Epithelial cell of proximal tubule (primary cell): ENCODE results near the gene TBC1D21. TPM values are rescaled to one million over a fixed set of nuclear protein-coding genes. Genes with fewer than 3 reads are reported as not detected.

Source experiments
- DNase-seq: peaks from one replicate; pipeline ENCODE4 v3.0.0-alpha.2; 2011; ENCODE audit warnings: low read depth
- H3K4me3 ChIP-seq: 2 replicates; pipeline ENCODE4 v1.5.1; 2011; ENCODE audit warnings: low read depth, mild to moderate bottlenecking, low read length
- total RNA-seq: library from RNA; depleted of rRNA; stranded (reverse); fragments of >200 nt; gene quantifications from 2 replicates; pipeline ENCODE4 v1.2.3, GENCODE V29; 2015
- TF ChIP-seq, protein P1 (sequence below): conservative IDR thresholded peaks from 2 replicates; pipeline ENCODE4 v1.5.1; 2012; ENCODE audit warnings: low read depth, mild to moderate bottlenecking, low read length

TBC1D21 gene
- total RNA-seq, 1 donor from 2014 or later, result not detected

DNA sequence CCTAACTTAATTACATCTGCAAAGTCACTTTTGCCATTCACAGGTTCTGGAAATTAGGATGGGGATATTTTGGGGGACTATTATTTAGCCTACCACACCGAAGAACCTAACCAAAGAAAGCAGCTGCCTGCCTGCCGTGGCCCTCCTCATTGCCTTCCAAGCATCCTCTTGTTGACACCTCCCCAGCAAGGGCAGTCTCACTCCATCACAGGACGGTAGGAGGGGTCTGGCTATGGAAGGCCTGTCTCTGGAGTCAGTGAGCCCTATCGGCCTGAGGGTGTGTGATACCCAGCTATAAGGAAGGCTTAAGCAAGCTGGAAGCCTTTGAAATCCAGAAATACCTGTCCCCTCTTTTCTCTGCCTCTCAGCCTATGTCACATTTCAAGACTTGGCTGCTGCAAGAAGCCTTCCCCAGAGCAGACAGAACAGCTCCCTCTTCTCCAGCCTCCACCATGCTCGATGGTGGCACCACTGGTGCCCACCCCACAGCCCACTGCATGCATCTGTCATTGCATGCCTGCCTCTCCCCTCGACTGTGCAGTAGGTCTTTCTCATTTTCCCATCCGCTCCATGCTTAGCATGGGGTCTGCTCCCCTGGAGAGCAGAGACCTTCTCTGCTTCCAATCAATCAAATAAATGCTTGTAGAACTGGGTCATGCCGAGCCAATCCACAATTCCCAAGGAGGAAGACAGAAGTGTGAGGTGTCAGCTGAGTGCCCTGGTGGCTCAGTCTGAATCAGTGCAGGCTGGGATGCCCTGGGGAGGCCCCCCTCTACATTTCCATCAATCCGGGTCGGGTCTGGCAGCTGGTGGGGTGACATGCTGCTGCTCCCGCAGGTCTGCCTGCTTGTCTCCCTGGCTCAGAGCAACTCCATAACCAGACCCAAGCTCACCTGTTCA, 29.0 kb downstream of the TBC1D21 start:
- DNase-seq, result no peak
- TF ChIP-seq, protein P1, sequence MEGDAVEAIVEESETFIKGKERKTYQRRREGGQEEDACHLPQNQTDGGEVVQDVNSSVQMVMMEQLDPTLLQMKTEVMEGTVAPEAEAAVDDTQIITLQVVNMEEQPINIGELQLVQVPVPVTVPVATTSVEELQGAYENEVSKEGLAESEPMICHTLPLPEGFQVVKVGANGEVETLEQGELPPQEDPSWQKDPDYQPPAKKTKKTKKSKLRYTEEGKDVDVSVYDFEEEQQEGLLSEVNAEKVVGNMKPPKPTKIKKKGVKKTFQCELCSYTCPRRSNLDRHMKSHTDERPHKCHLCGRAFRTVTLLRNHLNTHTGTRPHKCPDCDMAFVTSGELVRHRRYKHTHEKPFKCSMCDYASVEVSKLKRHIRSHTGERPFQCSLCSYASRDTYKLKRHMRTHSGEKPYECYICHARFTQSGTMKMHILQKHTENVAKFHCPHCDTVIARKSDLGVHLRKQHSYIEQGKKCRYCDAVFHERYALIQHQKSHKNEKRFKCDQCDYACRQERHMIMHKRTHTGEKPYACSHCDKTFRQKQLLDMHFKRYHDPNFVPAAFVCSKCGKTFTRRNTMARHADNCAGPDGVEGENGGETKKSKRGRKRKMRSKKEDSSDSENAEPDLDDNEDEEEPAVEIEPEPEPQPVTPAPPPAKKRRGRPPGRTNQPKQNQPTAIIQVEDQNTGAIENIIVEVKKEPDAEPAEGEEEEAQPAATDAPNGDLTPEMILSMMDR, result no peak
- no peak overlapping the region for H3K4me3 ChIP-seq

DNA sequence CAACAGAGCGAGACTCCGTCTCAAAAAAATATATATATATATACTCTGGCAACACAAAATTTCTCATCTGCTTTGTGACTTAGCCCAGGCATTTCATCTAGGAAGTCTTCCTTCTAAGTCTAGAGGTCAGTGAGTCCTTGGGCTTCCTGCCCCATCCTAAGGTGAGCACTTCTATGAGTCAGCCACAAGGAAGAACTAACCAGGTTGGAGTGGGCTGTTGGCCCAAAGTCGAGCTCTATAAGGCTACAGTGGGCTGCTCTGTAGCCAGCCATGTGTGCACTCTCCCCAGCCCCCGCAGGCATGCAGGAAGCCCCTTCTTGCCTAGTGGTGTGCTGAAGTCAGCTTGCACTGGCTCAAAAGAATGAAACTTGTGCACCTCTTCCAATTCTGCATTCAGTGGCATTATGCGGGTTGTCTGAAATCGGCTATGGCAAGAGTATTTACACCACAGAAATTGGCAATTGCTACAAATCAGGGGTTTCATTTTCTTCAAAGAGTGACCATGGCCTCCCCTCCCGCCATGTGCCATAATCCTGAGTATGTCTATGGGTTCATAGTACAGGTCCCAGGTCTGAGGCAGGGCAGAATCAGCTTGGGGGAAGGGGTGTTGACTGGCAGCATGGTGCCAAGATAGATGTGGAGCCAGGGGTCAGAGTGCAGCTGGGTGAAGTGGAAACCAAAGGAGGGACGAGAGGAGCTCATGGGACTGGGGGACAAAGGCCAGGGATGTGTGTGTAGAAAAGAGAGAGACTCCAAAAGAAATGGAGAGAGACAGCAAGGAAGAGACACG, 30.9 kb downstream of the TBC1D21 start:
- H3K4me3 ChIP-seq, result no peak overlapping the region
- no peak for DNase-seq
- TF ChIP-seq, protein P1, result no peak

DNA sequence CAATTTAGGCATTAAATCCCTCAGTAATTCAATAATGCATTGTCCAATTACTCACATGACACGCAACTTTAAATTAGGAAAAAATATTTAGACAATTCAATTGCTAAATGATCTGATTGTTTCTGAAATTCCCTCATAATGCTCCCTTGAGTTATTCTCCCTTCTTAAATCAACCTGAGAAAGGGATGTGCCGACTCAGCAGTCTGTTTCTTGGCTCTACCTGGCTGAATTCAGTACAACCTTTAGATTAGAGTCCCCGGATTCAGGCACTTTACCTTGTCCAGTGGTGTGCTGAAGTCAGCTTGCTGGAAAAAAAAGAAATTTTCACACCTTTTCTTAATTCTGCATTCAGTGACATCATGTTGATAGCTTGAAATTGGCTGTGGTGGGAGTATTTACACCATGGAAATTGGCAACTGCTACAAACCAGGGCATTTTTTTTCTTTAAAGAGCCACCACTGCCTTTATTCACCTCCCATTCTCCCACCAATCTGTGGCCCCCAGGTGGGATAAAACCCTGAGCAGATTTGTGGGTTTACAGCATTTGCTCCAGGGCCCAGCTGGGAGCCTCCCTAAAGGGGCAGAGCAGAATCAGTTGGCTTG, 32.0 kb downstream of the TBC1D21 start:
- DNase-seq, result no peak
- no peak overlapping the region for H3K4me3 ChIP-seq
- TF ChIP-seq, protein P1, result no peak

DNA sequence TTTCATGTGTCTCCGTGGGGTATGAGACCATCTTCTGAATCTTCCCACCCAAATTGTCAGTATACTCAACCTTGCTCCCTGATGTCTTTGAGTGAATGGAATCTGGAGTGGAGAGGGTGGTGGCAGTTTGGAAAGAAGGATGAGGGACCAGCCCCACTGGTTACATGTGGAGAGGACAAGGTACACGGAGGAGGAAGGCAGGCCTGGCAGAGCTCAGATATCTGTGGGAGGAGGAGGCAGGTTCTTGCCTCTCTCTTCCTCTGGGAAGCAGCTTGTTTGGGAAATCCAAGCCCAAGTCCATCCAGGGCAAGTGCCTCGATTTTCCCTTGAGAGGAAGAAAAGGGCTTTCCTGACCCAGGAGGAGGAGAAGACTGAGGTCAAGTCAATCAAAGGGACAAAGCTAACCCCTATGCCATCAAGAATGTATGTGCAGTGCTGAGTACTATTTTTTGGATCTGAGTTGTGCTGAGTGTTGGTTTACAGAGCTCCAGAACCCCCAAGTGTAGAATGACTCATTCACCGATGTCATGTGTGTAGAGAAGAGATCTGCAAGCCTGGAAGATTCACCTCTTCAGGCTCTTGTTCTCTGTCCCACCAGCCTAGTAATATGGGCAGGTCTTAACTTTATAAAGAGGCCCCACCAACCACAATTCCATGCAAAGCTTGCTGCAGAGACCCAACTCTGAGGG, 33.1 kb downstream of the TBC1D21 start:
- TF ChIP-seq, protein P1, result no peak

DNA sequence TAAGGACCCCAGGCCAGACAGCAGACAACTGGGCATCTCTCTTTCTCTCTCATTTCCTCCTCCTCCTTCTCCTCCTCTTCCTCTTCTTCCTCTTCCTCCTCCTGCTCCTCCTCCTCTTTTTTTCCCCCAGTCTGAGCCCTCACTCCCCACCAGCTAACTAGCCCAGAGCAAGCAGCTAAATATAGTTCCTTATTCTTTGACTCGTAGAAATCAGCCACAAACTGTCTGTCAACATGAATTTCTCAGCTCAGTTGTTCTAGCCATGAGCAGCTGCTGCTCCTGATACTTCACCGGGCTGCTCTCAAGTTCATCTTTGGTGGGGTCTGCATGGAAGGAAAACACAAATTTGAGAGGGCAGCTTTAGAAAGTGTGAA, 33.7 kb downstream of the TBC1D21 start:
- H3K4me3 ChIP-seq, result no peak overlapping the region
- no peak for DNase-seq
- TF ChIP-seq, protein P1, result no peak

More for the DNA sequence above, 33.1 kb downstream of the TBC1D21 start:
- DNase-seq, result no peak
- no peak overlapping the region for H3K4me3 ChIP-seq

DNA sequence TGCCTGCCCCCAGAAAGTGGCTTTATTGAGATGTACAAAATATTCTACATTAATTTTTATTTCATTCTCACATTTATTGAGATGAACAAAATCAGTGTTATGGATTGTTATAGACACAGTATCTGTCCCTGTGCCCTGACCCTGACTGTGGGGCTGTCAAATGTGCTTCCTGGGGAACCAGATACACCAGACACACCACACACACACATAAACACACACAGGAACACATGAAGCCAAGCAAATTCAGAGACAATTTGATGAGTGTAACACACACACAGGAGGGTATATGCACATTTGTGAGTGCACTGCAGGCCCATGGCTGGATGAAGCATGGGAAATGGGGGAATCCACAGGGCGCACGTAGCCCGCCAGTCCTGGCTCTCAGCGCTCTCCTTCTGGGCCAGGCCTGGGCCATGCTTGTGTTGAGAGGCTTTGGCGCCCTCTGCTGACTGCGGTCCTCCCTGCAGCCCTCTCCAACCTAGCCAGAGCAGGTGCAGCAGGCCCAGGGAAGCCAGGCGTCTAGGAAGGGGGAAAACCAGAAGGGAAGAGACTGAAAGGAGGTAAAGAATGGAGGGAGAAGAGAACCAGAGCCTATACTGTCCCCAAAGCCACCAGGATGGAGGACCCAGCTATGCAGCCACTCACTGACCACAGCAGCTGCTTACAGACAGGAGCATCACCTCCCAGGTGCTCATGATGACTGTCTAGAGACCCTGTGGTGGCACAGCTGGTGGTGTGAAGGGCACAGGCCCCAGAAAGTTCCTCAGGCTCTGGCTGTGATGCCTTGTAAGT, 34.9 kb downstream of the TBC1D21 start:
- no peak for DNase-seq
- TF ChIP-seq, protein P1, result peak; percentile 92
- H3K4me3 ChIP-seq, result no peak overlapping the region
